HepG2 (cell line): ENCODE measurements around the gene SLC22A23. TPM values are rescaled to one million over a fixed set of nuclear protein-coding genes. Genes with fewer than 3 reads are reported as not detected.

ENCODE experiments used
- AHDC1 ChIP-seq: sonication (generic); formaldehyde crosslinking; IDR thresholded peaks from 2 replicates; pipeline ENCODE4 v1.5.1; 2020; ENCODE audit warnings: mild to moderate bottlenecking, missing genetic modification reagents, borderline replicate concordance
- BCL3 ChIP-seq: sonication (generic); formaldehyde crosslinking; IDR thresholded peaks from 2 replicates; pipeline ENCODE4 v1.5.1; 2020; ENCODE audit warnings: mild to moderate bottlenecking, missing genetic modification reagents, moderate library complexity
- CEBPB ChIP-seq: IDR thresholded peaks from 2 replicates; pipeline ENCODE4 v1.6.1; 2011; ENCODE audit warnings: low read depth, low read length, improper control_type of control experiment, borderline replicate concordance
- KDM5B ChIP-seq: sonication (generic); formaldehyde crosslinking; IDR thresholded peaks from 2 replicates; pipeline ENCODE4 v1.4.0; 2020; ENCODE audit warnings: missing genetic modification reagents, mild to moderate bottlenecking, borderline replicate concordance
- KIAA2018 ChIP-seq: sonication (generic); formaldehyde crosslinking; IDR thresholded peaks from 2 replicates; pipeline ENCODE4 v1.5.0; 2020; ENCODE audit warnings: mild to moderate bottlenecking, missing genetic modification reagents, borderline replicate concordance
- NR2F2 ChIP-seq: IDR thresholded peaks from 2 replicates; pipeline ENCODE4 v1.6.1; 2012; ENCODE audit warnings: low read depth, inconsistent platforms, borderline replicate concordance
- ONECUT2 ChIP-seq: sonication (generic); formaldehyde crosslinking; IDR thresholded peaks from 2 replicates; pipeline ENCODE4 v1.4.0; 2020; ENCODE audit warnings: missing genetic modification reagents
- TERF1 ChIP-seq: sonication (generic); formaldehyde crosslinking; IDR thresholded peaks from 2 replicates; pipeline ENCODE4 v1.8.0; 2022; ENCODE audit warnings: mild to moderate bottlenecking, missing genetic modification reagents, moderate library complexity
- ZBTB7A ChIP-seq: sonication (generic); formaldehyde crosslinking; IDR thresholded peaks from 2 replicates; pipeline ENCODE4 v1.8.0; 2022; ENCODE audit warnings: mild to moderate bottlenecking, missing genetic modification reagents
- ZNF607 ChIP-seq: sonication (generic); formaldehyde crosslinking; IDR thresholded peaks from 2 replicates; pipeline ENCODE4 v1.5.1; 2020; ENCODE audit warnings: missing genetic modification reagents, mild to moderate bottlenecking, borderline replicate concordance
- ZZZ3 ChIP-seq: sonication (generic); formaldehyde crosslinking; IDR thresholded peaks from 2 replicates; pipeline ENCODE4 v1.4.0; 2020; ENCODE audit warnings: missing genetic modification reagents, mild to moderate bottlenecking, borderline replicate concordance
- polyA plus RNA-seq, 8 experiments: library from polyadenylated mRNA; depleted of rRNA in 3 of 8; stranded (reverse) in 7 of 8; unstranded in 1 of 8; fragments of >200 nt; fragmentation: Illumina TruSeq in 4 of 8; extraction: Trizol in 4 of 8; gene quantifications; 2 replicates each; pipeline versions ENCODE4 v1.2.1 to v1.2.3, GENCODE V29; 2011 to 2016; ENCODE audit warnings: low read depth in 4 of 8, missing spikeins in 1 of 8, mixed read lengths in 1 of 8; ENCODE audit not compliant: insufficient read depth in 1 of 8
- total RNA-seq, 5 experiments: library from RNA; depleted of rRNA; stranded (reverse); fragments of >200 nt; fragmentation: Illumina TruSeq; extraction: Trizol; gene quantifications; 2 replicates each; pipeline ENCODE4 v1.2.3, GENCODE V29; 2016; ENCODE audit warnings: low read depth in 1 of 5

Gene SLC22A23
- total and polyA plus RNA-seq, 2 of the 13 experiments (the other 11 are each of a cell fraction or from before 2014, with no cell fraction given) = 11.8 to 17.5 TPM

GRCh38 chr6:3259491-3259958 lies 197.3 kb downstream of the SLC22A23 start (continued):
- no peak for TF ChIP-seq KIAA2018 (CRISPR knock-in tag)
- no peak for TF ChIP-seq CEBPB
- TF ChIP-seq KDM5B = no peak
- TF ChIP-seq ONECUT2 (CRISPR knock-in tag) = no peak
- no peak for TF ChIP-seq ZZZ3 (CRISPR knock-in tag)
- TF ChIP-seq ZNF607 = no peak
- TF ChIP-seq ZBTB7A (CRISPR knock-in tag) = no peak
- no peak for TF ChIP-seq AHDC1
- TF ChIP-seq NR2F2 = peak; percentile 43; the same call in 1 of the 2 replicates
- no peak for TF ChIP-seq TERF1 (CRISPR knock-in tag)
- no peak; the same call in 1 of the 2 replicates for TF ChIP-seq BCL3
